ENCODE data around the gene RNU7-1.

- no peak for TF ChIP-seq CTCF (IDR thresholded peaks at IDR 0.05)
- no peak for TF ChIP-seq POLR2A (IDR thresholded peaks at IDR 0.05)
Measured at GRCh38 chr12:6963791-6964413, 20.3 kb downstream of the RNU7-1 start.
